ENCODE measurements around the gene GLI3.

GRCh38 chr7:42139751-42140150, 97.3 kb downstream of the GLI3 start:
- no peak for TF ChIP-seq SUZ12 (IDR thresholded peaks at IDR 0.05; ENCODE audit: extremely low read depth, insufficient read depth, insufficient read length)
- TF ChIP-seq ZNF274 (IDR thresholded peaks at IDR 0.05; ENCODE audit: low read depth, low read length) = no peak
- no peak for TF ChIP-seq YY1 (IDR thresholded peaks at IDR 0.05; ENCODE audit: insufficient read depth, insufficient read length)
